HCT116 (cell line): ENCODE data around the gene POLR1A. TPM values are rescaled to one million over a fixed set of nuclear protein-coding genes. Genes with fewer than 3 reads are reported as not detected.

ENCODE experiments used
- ATAC-seq: fragments of 200-7000 bp; cut with Tn5 transposase; 2 replicates; pipeline ENCODE4 v1.9.1; 2020; ENCODE audit warnings: mild to moderate bottlenecking, moderate library complexity
- BruUV-seq: library from RNA; stranded (reverse); fragments of 400-500 nt; replicated peaks from 2 replicates; lab custom pipeline; 2021; lab: Mats Ljungman, UMichigan
- CTCF ChIA-PET: fragments of 300-600 bp; sonication (Branson Sonifier 250); formaldehyde crosslinking; loops from one replicate; lab custom pipeline; 2021; ENCODE audit warnings: antibody characterized with exemption; lab: Charles Lee
- POLR2A ChIA-PET: fragments of 300-600, 350-600 bp; sonication (Branson Sonifier 250); formaldehyde crosslinking; loops from one replicate; lab custom pipeline; 2021; ENCODE audit warnings: antibody characterized with exemption; lab: Charles Lee
- RAD21 ChIA-PET, 2 experiments: fragments of 300-600 bp; sonication (Branson Sonifier 250); formaldehyde crosslinking; loops; one replicate each; lab custom pipeline; 2023; ENCODE audit warnings: low total read pairs in 2 of 2; ENCODE audit not compliant: uncharacterized antibody in 2 of 2, unreplicated experiment in 2 of 2, low non-redundant PET in 1 of 2; lab: Charles Lee
- DNase-seq: peaks from one replicate; pipeline ENCODE4 v3.0.0-alpha.2; 2010; ENCODE audit warnings: low read depth, low spot score
- H2AFZ ChIP-seq: fragments of 200-600 bp; shearing (Covaris generic), sonication (generic); 2 replicates; pipeline ENCODE4 v1.6.1; 2017; ENCODE audit warnings: low read depth, mixed run types, mixed read lengths, antibody characterized with exemption, low read length; ENCODE audit not compliant: poor library complexity, severe bottlenecking
- H3K27ac ChIP-seq: 2 replicates; pipeline ENCODE4 v1.5.1; 2012; ENCODE audit warnings: low read depth, low read length
- H3K27me3 ChIP-seq: fragments of 200-600 bp; sonication (generic); 2 replicates; pipeline ENCODE4 v1.6.1; 2016; ENCODE audit warnings: mixed run types, low read length, mixed read lengths; ENCODE audit not compliant: insufficient read depth
- H3K36me3 ChIP-seq, 2 experiments: fragments of 200-500 bp in 1 of 2; fragments of 200-600 bp in 1 of 2; sonication (Bioruptor generic) in 1 of 2; sonication (generic) in 1 of 2; 2 replicates each; pipeline versions ENCODE4 v1.5.1 to v1.6.1; 2014 to 2016; ENCODE audit warnings: low read length in 2 of 2, inconsistent platforms in 1 of 2, mixed read lengths in 1 of 2, mixed run types in 1 of 2; ENCODE audit not compliant: insufficient read depth in 2 of 2, control insufficient read depth in 1 of 2
- H3K4me1 ChIP-seq, 2 experiments: fragments of 200-600 bp in 1 of 2; sonication (generic) in 1 of 2; 2 replicates each; pipeline versions ENCODE4 v1.5.1 to v1.6.1; 2012 to 2017; ENCODE audit warnings: low read length in 2 of 2, inconsistent platforms in 1 of 2, mild to moderate bottlenecking in 1 of 2, mixed read lengths in 1 of 2, mixed run types in 1 of 2, moderate library complexity in 1 of 2; ENCODE audit not compliant: insufficient read depth in 2 of 2, control insufficient read depth in 1 of 2
- H3K4me2 ChIP-seq: fragments of 200-600 bp; sonication (generic); 2 replicates; pipeline ENCODE4 v1.6.1; 2017; ENCODE audit warnings: mixed run types, low read length, mixed read lengths
- H3K4me3 ChIP-seq, 2 experiments: fragments of 200-600 bp in 1 of 2; sonication (generic) in 1 of 2; replicated peaks in 1 of 2; 2 replicates each; pipeline ENCODE4 v1.5.1; 2011 to 2016; ENCODE audit warnings: low read length in 2 of 2, control low read depth in 1 of 2, low read depth in 1 of 2, mild to moderate bottlenecking in 1 of 2, mixed read lengths in 1 of 2, mixed run types in 1 of 2
- H3K79me2 ChIP-seq: fragments of 200-600 bp; sonication (generic); 2 replicates; pipeline ENCODE4 v1.6.1; 2017; ENCODE audit warnings: mild to moderate bottlenecking, mixed run types, low read length, moderate library complexity, mixed read lengths; ENCODE audit not compliant: insufficient read depth
- H3K9ac ChIP-seq: fragments of 200-600 bp; sonication (generic); 2 replicates; pipeline ENCODE4 v1.6.1; 2016; ENCODE audit warnings: low read length, mixed read lengths
- H3K9me2 ChIP-seq: fragments of 200-600 bp; sonication (generic), shearing (Covaris generic); 2 replicates; pipeline ENCODE4 v1.6.1; 2017; ENCODE audit warnings: mixed run types, mild to moderate bottlenecking, moderate library complexity; ENCODE audit not compliant: insufficient read depth
- H3K9me3 ChIP-seq, 2 experiments: fragments of 200-500 bp in 1 of 2; fragments of 200-600 bp in 1 of 2; sonication (Bioruptor generic) in 1 of 2; sonication (generic) in 1 of 2; 2 replicates each; pipeline ENCODE4 v1.6.1; 2014 to 2017; ENCODE audit warnings: low read length in 2 of 2, mixed read lengths in 2 of 2, inconsistent platforms in 1 of 2, low read depth in 1 of 2, mild to moderate bottlenecking in 1 of 2, mixed run types in 1 of 2, moderate library complexity in 1 of 2; ENCODE audit not compliant: control insufficient read depth in 1 of 2, insufficient read depth in 1 of 2
- H4K20me1 ChIP-seq: fragments of 200-600 bp; sonication (generic), shearing (Covaris generic); 2 replicates; pipeline ENCODE4 v1.6.1; 2017; ENCODE audit warnings: mixed run types, mild to moderate bottlenecking, moderate library complexity; ENCODE audit not compliant: insufficient read depth
- ATF3 ChIP-seq: IDR thresholded peaks from 2 replicates; pipeline ENCODE4 v1.6.1; 2012
- CTCF ChIP-seq, 3 experiments: fragments of 200-600 bp in 1 of 3; sonication (generic) in 1 of 3; IDR thresholded peaks in 2 of 3; conservative IDR thresholded peaks in 1 of 3; 2 replicates each; pipeline ENCODE4 v1.5.1; 2012 to 2017; ENCODE audit warnings: low read depth in 2 of 3, low read length in 2 of 3, antibody characterized with exemption in 1 of 3, borderline replicate concordance in 1 of 3, control low read depth in 1 of 3, mild to moderate bottlenecking in 1 of 3, mixed read lengths in 1 of 3, mixed run types in 1 of 3, moderate library complexity in 1 of 3; ENCODE audit not compliant: insufficient read depth in 1 of 3
- EGR1 ChIP-seq: IDR thresholded peaks from 2 replicates; pipeline ENCODE4 v1.6.1; 2012; ENCODE audit warnings: low read depth
- JUND ChIP-seq: IDR thresholded peaks from 2 replicates; pipeline ENCODE4 v1.6.1; 2012
- RAD21 ChIP-seq: IDR thresholded peaks from 2 replicates; pipeline ENCODE4 v1.6.1; 2012; ENCODE audit warnings: low read depth, mild to moderate bottlenecking
- REST ChIP-seq: IDR thresholded peaks from 2 replicates; pipeline ENCODE4 v1.6.1; 2012; ENCODE audit warnings: low read depth
- intact Hi-C: fragments of 100-400 bp; cut with micrococcal nuclease; formaldehyde crosslinking; loops from 2 replicates; pipeline ENCODE4 v1.10.0; 2022
- total RNA-seq: library from RNA; stranded (reverse); gene quantifications from one replicate; pipeline ENCODE4 v1.2.1, GENCODE V29; 2021; ENCODE audit not compliant: unreplicated experiment

The POLR1A gene
- total RNA-seq, 1 experiment from 2014 or later = 46.6 TPM

GRCh38 chr2:86094229-86094628, 11.5 kb downstream of the POLR1A start:
- Histone ChIP-seq H3K9ac (no peak overlapping the region), H3K27me3 (no peaks in the 10 kb centered on the region), H3K9me3 (no peaks in the 10 kb centered on the region), H3K4me2 (no peak overlapping the region), H3K79me2 (peaks cover 77% of the 10 kb centered on the region), H3K9me2 (no peaks in the 10 kb centered on the region), H3K36me3 (peaks cover 48 to 49% of the 10 kb centered on the region in 2 experiments), H3K27ac (no peak overlapping the region), H2AFZ (no peak overlapping the region), H3K4me1 (no peaks in the 10 kb centered on the region), H4K20me1 (no peaks in the 10 kb centered on the region; the same call in 1 of the 2 replicates), H3K4me3 (no peak overlapping the region)
- intact Hi-C loops = no loop called here
- DNase-seq = no peak
- BruUV-seq = no TSS peak
- POLR2A ChIA-PET = no interaction called here
- CTCF ChIA-PET = no interaction called here
- no peak for ATAC-seq
- RAD21 ChIA-PET = no interaction called here
- TF ChIP-seq REST (no peak), EGR1 (no peak)

- Histone ChIP-seq H3K36me3 (peaks cover 40 to 46% of the 10 kb centered on the region in 2 experiments), H4K20me1 (no peaks in the 10 kb centered on the region), H3K27me3 (no peaks in the 10 kb centered on the region), H3K9ac (no peak overlapping the region), H3K27ac (no peak overlapping the region), H3K4me2 (no peak overlapping the region), H2AFZ (no peak overlapping the region), H3K4me1 (no peaks in the 10 kb centered on the region), H3K9me2 (no peaks in the 10 kb centered on the region), H3K9me3 (no peaks in the 10 kb centered on the region), H3K4me3 (no peak overlapping the region), H3K79me2 (peaks cover 20% of the 10 kb centered on the region)
- no TSS peak for BruUV-seq
- POLR2A ChIA-PET = interaction anchor here (1.2 kb wide), 1 partner anchor 11 kb away, joined by 3 read pairs; no protein-coding TSS in a partner anchor
- TF ChIP-seq ATF3 = no peak
- no peak for TF ChIP-seq JUND
- TF ChIP-seq CTCF (IDR thresholded peaks at IDR 0.05 in 2 of 3, conservative IDR thresholded peaks at IDR 0.05 in 1 of 3; ENCODE audit: borderline replicate concordance in 1 of 3, insufficient read depth in 1 of 3, low read depth in 2 of 3, low read length in 2 of 3) = peak in 2 of 3 experiments; percentile 63 to 67; a peak in 4 of 6 replicates
- TF ChIP-seq RAD21 = peak; percentile 32
- peak; percentile 60 for ATAC-seq
- RAD21 ChIA-PET = no interaction called here
- intact Hi-C loops = loop anchor here (10.0 kb wide), 1 partner anchor 363 kb away; no protein-coding TSS in a partner anchor
- no peak for DNase-seq
- CTCF ChIA-PET = interaction anchor here (0.5 to 1.9 kb wide), 2 partner anchors 261 to 278 kb away, joined by 3 to 6 read pairs; no protein-coding TSS in a partner anchor
Measured at GRCh38 chr2:86087936-86088850, 17.5 kb downstream of the POLR1A start.
